Astrocyte (in vitro differentiated cells and primary cell): ENCODE measurements around the gene PGGHG. TPM values are rescaled to one million over a fixed set of nuclear protein-coding genes. Genes with fewer than 3 reads are reported as not detected.
"Not testable (repeated sequence)": the region's sequence is repeated elsewhere in the genome, so short reads cannot be mapped to it uniquely, and the experiment has no call there.

Source experiments
- DNase-seq: peaks from one replicate; pipeline ENCODE4 v3.0.0-alpha.2; 2010; ENCODE audit warnings: low read depth
- FAIRE-seq: peaks from 2 replicates; lab custom pipeline; 2011; peaks lifted over from hg19 to GRCh38; lab: Jason Lieb, UNC
- H2AFZ ChIP-seq: 2 replicates; pipeline ENCODE4 v1.6.0; 2012; ENCODE audit warnings: low read depth, low read length, inconsistent platforms
- H3K27ac ChIP-seq: 2 replicates; pipeline ENCODE4 v1.5.1; 2011; ENCODE audit warnings: low read depth, low read length, inconsistent platforms
- H3K27me3 ChIP-seq: 2 replicates; pipeline ENCODE4 v1.6.0; 2011; ENCODE audit warnings: low read length, inconsistent platforms; ENCODE audit not compliant: insufficient read depth
- H3K36me3 ChIP-seq: 2 replicates; pipeline ENCODE4 v1.5.1; 2011; ENCODE audit warnings: low read length, inconsistent platforms; ENCODE audit not compliant: insufficient read depth
- H3K4me1 ChIP-seq: 2 replicates; pipeline ENCODE4 v1.5.1; 2011; ENCODE audit warnings: low read length, inconsistent platforms; ENCODE audit not compliant: insufficient read depth
- H3K4me2 ChIP-seq: 2 replicates; pipeline ENCODE4 v1.6.0; 2012; ENCODE audit warnings: low read length, inconsistent platforms
- H3K4me3 ChIP-seq: 2 replicates; pipeline ENCODE4 v1.5.1; 2011; ENCODE audit warnings: low read depth, mild to moderate bottlenecking, low read length, inconsistent platforms; ENCODE audit not compliant: insufficient read depth
- H3K79me2 ChIP-seq: 2 replicates; pipeline ENCODE4 v1.6.0; 2012; ENCODE audit warnings: mild to moderate bottlenecking, low read length, inconsistent platforms; ENCODE audit not compliant: insufficient read depth
- H3K9ac ChIP-seq: 2 replicates; pipeline ENCODE4 v1.6.0; 2012; ENCODE audit warnings: mild to moderate bottlenecking, low read length, inconsistent platforms
- H3K9me3 ChIP-seq: 2 replicates; pipeline ENCODE4 v1.5.1; 2012; ENCODE audit warnings: low read depth, mild to moderate bottlenecking, low read length, inconsistent platforms; ENCODE audit not compliant: insufficient read depth
- H4K20me1 ChIP-seq: 2 replicates; pipeline ENCODE4 v1.6.0; 2012; ENCODE audit warnings: low read length, inconsistent platforms; ENCODE audit not compliant: insufficient read depth
- H3K27ac Mint-ChIP-seq: one replicate; pipeline ENCODE4 v1.8.0; 2021; ENCODE audit warnings: mild to moderate bottlenecking, mixed read lengths; ENCODE audit not compliant: unreplicated experiment
- H3K27me3 Mint-ChIP-seq: one replicate; pipeline ENCODE4 v1.8.0; 2021; ENCODE audit warnings: low read depth, mixed read lengths; ENCODE audit not compliant: unreplicated experiment
- H3K36me3 Mint-ChIP-seq: one replicate; pipeline ENCODE4 v1.8.0; 2021; ENCODE audit warnings: low read depth, mixed read lengths; ENCODE audit not compliant: unreplicated experiment
- H3K4me1 Mint-ChIP-seq: one replicate; pipeline ENCODE4 v1.8.0; 2021; ENCODE audit warnings: low read depth, mixed read lengths; ENCODE audit not compliant: unreplicated experiment
- H3K4me3 Mint-ChIP-seq: one replicate; pipeline ENCODE4 v1.8.0; 2021; ENCODE audit warnings: mild to moderate bottlenecking, moderate library complexity, mixed read lengths; ENCODE audit not compliant: unreplicated experiment
- H3K9me3 Mint-ChIP-seq: one replicate; pipeline ENCODE4 v1.8.0; 2021; ENCODE audit warnings: mild to moderate bottlenecking, mixed read lengths; ENCODE audit not compliant: unreplicated experiment
- CTCF ChIP-seq: IDR thresholded peaks from 2 replicates; pipeline ENCODE4 v1.5.1; 2011; ENCODE audit warnings: low read depth, mild to moderate bottlenecking, inconsistent platforms, low read length, moderate library complexity; ENCODE audit not compliant: insufficient read depth
- EZH2 ChIP-seq: IDR thresholded peaks from 2 replicates; pipeline ENCODE4 v1.6.1; 2012; ENCODE audit warnings: mild to moderate bottlenecking, low read length, inconsistent platforms; ENCODE audit not compliant: insufficient read depth
- total RNA-seq: library from RNA; stranded (reverse); gene quantifications from 2 replicates; pipeline ENCODE4 v1.2.1, GENCODE V29; 2021

PGGHG gene
- total RNA-seq, 1 donor from 2014 or later = 25.1 TPM

- H3K36me3 Mint-ChIP-seq = peaks cover 3% of the 10 kb centered on the region
- Histone ChIP-seq H3K36me3 (no peaks in the 10 kb centered on the region), H3K4me3 (no peak overlapping the region), H3K9me3 (no peaks in the 10 kb centered on the region), H3K27ac (no peak overlapping the region), H3K79me2 (no peaks in the 10 kb centered on the region), H4K20me1 (no peaks in the 10 kb centered on the region), H3K4me2 (no peak overlapping the region), H2AFZ (no peak overlapping the region), H3K27me3 (peaks cover 43% of the 10 kb centered on the region), H3K4me1 (peaks cover 6% of the 10 kb centered on the region), H3K9ac (no peak overlapping the region)
- H3K4me1 Mint-ChIP-seq = no peaks in the 10 kb centered on the region
- FAIRE-seq (no peak), DNase-seq (no peak)
- no peak for TF ChIP-seq EZH2
- H3K4me3 Mint-ChIP-seq = no peak overlapping the region
- peaks cover 49% of the 10 kb centered on the region for H3K27me3 Mint-ChIP-seq
- no peaks in the 10 kb centered on the region for H3K9me3 Mint-ChIP-seq
- H3K27ac Mint-ChIP-seq = no peak overlapping the region
These were observed 3.7 kb upstream of the PGGHG start for GRCh38 chr11:285021-285893.

GRCh38 chr11:285894-286220 is 3.1 kb upstream of the PGGHG start:
- H3K79me2 ChIP-seq = no peaks in the 10 kb centered on the region
- no peaks in the 10 kb centered on the region for H3K9me3 ChIP-seq
- FAIRE-seq (no peak), DNase-seq (no peak)
- no peaks in the 10 kb centered on the region for H4K20me1 ChIP-seq
- TF ChIP-seq EZH2 = no peak
- no peak for TF ChIP-seq CTCF
- no peak overlapping the region for H3K4me3 Mint-ChIP-seq
- no peaks in the 10 kb centered on the region for H3K36me3 ChIP-seq
- no peak overlapping the region for H3K4me3 ChIP-seq
- H3K27ac Mint-ChIP-seq = no peak overlapping the region
- H3K27me3 ChIP-seq = peaks cover 37% of the 10 kb centered on the region
- no peak overlapping the region for H3K27ac ChIP-seq
- no peaks in the 10 kb centered on the region for H3K4me1 Mint-ChIP-seq
- peaks cover 49% of the 10 kb centered on the region for H3K27me3 Mint-ChIP-seq
- H3K9me3 Mint-ChIP-seq = no peaks in the 10 kb centered on the region
- no peak overlapping the region for H2AFZ ChIP-seq
- peaks cover 6% of the 10 kb centered on the region for H3K4me1 ChIP-seq
- no peak overlapping the region for H3K4me2 ChIP-seq
- H3K9ac ChIP-seq = no peak overlapping the region
- H3K36me3 Mint-ChIP-seq = peaks cover 3% of the 10 kb centered on the region

- DNase-seq, H3K36me3 ChIP-seq, H3K27ac Mint-ChIP-seq, H3K4me1 Mint-ChIP-seq, H3K79me2 ChIP-seq, FAIRE-seq, H3K9me3 Mint-ChIP-seq, H3K27ac ChIP-seq, H3K4me1 ChIP-seq, H3K36me3 Mint-ChIP-seq, H3K9me3 ChIP-seq, H3K9ac ChIP-seq, H3K4me2 ChIP-seq, H4K20me1 ChIP-seq, H2AFZ ChIP-seq, H3K4me3 ChIP-seq: not testable (repeated sequence)
- H3K27me3 ChIP-seq = peaks cover 23% of the 10 kb centered on the region
- peaks cover 43% of the 10 kb centered on the region for H3K27me3 Mint-ChIP-seq
- peak overlapping the region; percentile 73 for H3K4me3 Mint-ChIP-seq
These were observed 1.7 kb upstream of the PGGHG start for GRCh38 chr11:286977-287820.
